GM23338 (cell line): ENCODE results near the gene FAM53B. TPM values are rescaled to one million over a fixed set of nuclear protein-coding genes. Genes with fewer than 3 reads are reported as not detected.

Experiments
- ATAC-seq: fragments of 200-7000 bp; cut with Tn5 transposase; 3 replicates; pipeline ENCODE4 v1.9.1; 2020
- DNase-seq: peaks from one replicate; pipeline ENCODE4 v3.0.0-alpha.2; 2015; ENCODE audit warnings: low spot score
- H2AFZ ChIP-seq: fragments of 200-600 bp; sonication (generic); 2 replicates; pipeline ENCODE4 v1.8.0; 2016; ENCODE audit warnings: antibody characterized with exemption, mild to moderate bottlenecking, moderate library complexity
- H3F3A ChIP-seq: fragments of 200-600 bp; sonication (generic); replicated peaks from 2 replicates; pipeline ENCODE4 v1.8.0; 2017; ENCODE audit warnings: antibody characterized with exemption, mixed run types, low read depth
- H3K27ac ChIP-seq: fragments of 200-600 bp; sonication (generic); 2 replicates; pipeline ENCODE4 v1.6.1; 2016; ENCODE audit warnings: low read depth
- H3K27me3 ChIP-seq: fragments of 200-600 bp; sonication (generic); 2 replicates; pipeline ENCODE4 v1.8.0; 2016; ENCODE audit warnings: mild to moderate bottlenecking, mixed run types, moderate library complexity; ENCODE audit not compliant: insufficient read depth
- H3K36me3 ChIP-seq: fragments of 200-600 bp; sonication (generic); 2 replicates; pipeline ENCODE4 v1.8.0; 2016; ENCODE audit warnings: mild to moderate bottlenecking; ENCODE audit not compliant: insufficient read depth
- H3K4me1 ChIP-seq: fragments of 200-600 bp; sonication (generic); 2 replicates; pipeline ENCODE4 v1.8.0; 2016; ENCODE audit warnings: mild to moderate bottlenecking, moderate library complexity; ENCODE audit not compliant: insufficient read depth
- H3K4me2 ChIP-seq: fragments of 200-600 bp; sonication (generic); 2 replicates; pipeline ENCODE4 v1.7.1; 2017; ENCODE audit warnings: mixed run types
- H3K4me3 ChIP-seq: fragments of 200-600 bp; sonication (generic); 2 replicates; pipeline ENCODE4 v1.6.1; 2016; ENCODE audit warnings: mixed run types
- H3K79me2 ChIP-seq: fragments of 200-600 bp; sonication (generic); replicated peaks from 2 replicates; pipeline ENCODE4 v1.8.0; 2017; ENCODE audit warnings: mild to moderate bottlenecking; ENCODE audit not compliant: insufficient read depth
- H3K9me2 ChIP-seq: fragments of 200-600 bp; sonication (generic); 2 replicates; pipeline ENCODE4 v1.8.0; 2017; ENCODE audit not compliant: insufficient read depth
- H4K20me1 ChIP-seq: fragments of 200-600 bp; sonication (generic); replicated peaks from 2 replicates; pipeline ENCODE4 v1.8.0; 2017; ENCODE audit warnings: mild to moderate bottlenecking; ENCODE audit not compliant: insufficient read depth
- H3K27ac Mint-ChIP-seq: 2 replicates; pipeline ENCODE4 v1.8.0; 2020; ENCODE audit warnings: inconsistent platforms, mild to moderate bottlenecking, moderate library complexity, mixed read lengths
- H3K27me3 Mint-ChIP-seq: 3 replicates; pipeline ENCODE4 v1.8.0; 2022; ENCODE audit warnings: low read depth, mild to moderate bottlenecking, moderate library complexity, mixed read lengths, inconsistent platforms; ENCODE audit not compliant: insufficient read depth, poor library complexity
- H3K36me3 Mint-ChIP-seq: 3 replicates; pipeline ENCODE4 v1.8.0; 2021; ENCODE audit warnings: low read depth, mild to moderate bottlenecking, inconsistent platforms, moderate library complexity, mixed read lengths
- H3K4me1 Mint-ChIP-seq: 3 replicates; pipeline ENCODE4 v1.8.0; 2020; ENCODE audit warnings: mild to moderate bottlenecking, inconsistent platforms, mixed read lengths
- H3K4me3 Mint-ChIP-seq: 3 replicates; pipeline ENCODE4 v1.8.0; 2021; ENCODE audit warnings: moderate library complexity, mild to moderate bottlenecking, inconsistent platforms, mixed read lengths
- H3K9me3 Mint-ChIP-seq: 3 replicates; pipeline ENCODE4 v1.8.0; 2020; ENCODE audit warnings: moderate library complexity, mild to moderate bottlenecking, inconsistent platforms, mixed read lengths
- CREB1 ChIP-seq: fragments of 250-450 bp; sonication (Bioruptor Pico); IDR thresholded peaks from 2 replicates; pipeline ENCODE4 v1.5.0; 2020; ENCODE audit warnings: low read depth, mild to moderate bottlenecking, moderate library complexity
- CTCF ChIP-seq, 2 experiments: fragments of 200-600 bp in 1 of 2; sonication (generic) in 1 of 2; conservative IDR thresholded peaks; 2 replicates each; pipeline versions ENCODE4 v1.5.1 to v1.6.1; 2016 to 2017; ENCODE audit warnings: antibody characterized with exemption in 2 of 2, low read depth in 2 of 2, mild to moderate bottlenecking in 2 of 2, moderate library complexity in 1 of 2
- EZH2phosphoT487 ChIP-seq: fragments of 200-600 bp; sonication (generic); IDR thresholded peaks from one replicate; pipeline ENCODE4 v1.8.1; 2018; ENCODE audit warnings: antibody characterized with exemption; ENCODE audit not compliant: unreplicated experiment
- JUNB ChIP-seq: IDR thresholded peaks from one replicate; pipeline ENCODE4 v1.6.1; 2016; ENCODE audit warnings: antibody characterized with exemption; ENCODE audit not compliant: unreplicated experiment
- NANOG ChIP-seq: IDR thresholded peaks from 2 replicates; pipeline ENCODE4 v1.6.1; 2016; ENCODE audit warnings: antibody characterized with exemption, borderline replicate concordance
- ZNF114 ChIP-seq: fragments of 250-450 bp; sonication (Bioruptor Pico); IDR thresholded peaks from 2 replicates; pipeline ENCODE4 v1.5.0; 2020; ENCODE audit warnings: mild to moderate bottlenecking, moderate library complexity
- ZNF462 ChIP-seq: fragments of 250-450 bp; sonication (Bioruptor Pico); IDR thresholded peaks from 2 replicates; pipeline ENCODE4 v1.5.0; 2020; ENCODE audit warnings: mild to moderate bottlenecking, moderate library complexity
- polyA plus RNA-seq: library from polyadenylated mRNA; unstranded; fragments of >200 nt; fragmentation: Nextera tagmentation; extraction: Ambion mirVana; gene quantifications from 2 replicates; pipeline ENCODE4 v1.2.1, GENCODE V29; 2016
- total RNA-seq: library from RNA; depleted of rRNA; stranded (reverse); fragments of >200 nt; shearing (Covaris generic); gene quantifications from 2 replicates; pipeline ENCODE4 v1.2.3, GENCODE V29; 2014

Gene FAM53B
- total and polyA plus RNA-seq, 2 experiments from 2014 or later: 3.0 to 20.3 TPM

- TF ChIP-seq ZNF462 (CRISPR knock-in tag): no peak
- no peak for TF ChIP-seq ZNF114 (CRISPR knock-in tag)
- TF ChIP-seq EZH2phosphoT487: no peak
- TF ChIP-seq CTCF (conservative IDR thresholded peaks at IDR 0.05; ENCODE audit: low read depth in 2 of 2): no peak
- no peak for TF ChIP-seq JUNB
Measured at GRCh38 chr10:124591123-124591495, 153.1 kb downstream of the FAM53B start (continued).

GRCh38 chr10:124590216-124591122, 153.7 kb downstream of the FAM53B start:
- no peak overlapping the region for H3K27ac Mint-ChIP-seq
- Histone ChIP-seq H3K36me3 (no peaks in the 10 kb centered on the region), H3K9me2 (no peaks in the 10 kb centered on the region), H4K20me1 (no peaks in the 10 kb centered on the region), H3K27ac (no peak overlapping the region), H3K4me3 (no peak overlapping the region), H3K27me3 (no peaks in the 10 kb centered on the region), H3K4me1 (no peaks in the 10 kb centered on the region), H3K79me2 (no peaks in the 10 kb centered on the region), H2AFZ (no peak overlapping the region), H3F3A (no peaks in the 10 kb centered on the region), H3K4me2 (no peak overlapping the region)
- H3K4me1 Mint-ChIP-seq: no peaks in the 10 kb centered on the region; the same call in 2 of the 3 replicates
- H3K9me3 Mint-ChIP-seq: no peaks in the 10 kb centered on the region; the same call in 2 of the 3 replicates
- H3K4me3 Mint-ChIP-seq: no peak overlapping the region
- DNase-seq (no peak), ATAC-seq (no peak)
- H3K36me3 Mint-ChIP-seq: no peaks in the 10 kb centered on the region; the same call in 2 of the 3 replicates
- H3K27me3 Mint-ChIP-seq: peaks cover 4% of the 10 kb centered on the region
- TF ChIP-seq CREB1 (CRISPR knock-in tag): no peak
- no peak for TF ChIP-seq NANOG
